HEK293T (cell line): ENCODE results near the gene SURF1.
"Not testable (repeated sequence)": the region's sequence is repeated elsewhere in the genome, so short reads cannot be mapped to it uniquely, and the experiment has no call there.

Source experiments
- BHLHE40 ChIP-seq: fragments of 450-650 bp; IDR thresholded peaks from 2 replicates; pipeline ENCODE4 v1.6.1; 2016; ENCODE audit warnings: mild to moderate bottlenecking, moderate library complexity, borderline replicate concordance
- FOXM1 ChIP-seq: fragments of 450-650 bp; IDR thresholded peaks from 2 replicates; pipeline ENCODE4 v1.6.1; 2017; ENCODE audit warnings: mild to moderate bottlenecking, borderline replicate concordance
- HDGF ChIP-seq: fragments of 450-650 bp; IDR thresholded peaks from 2 replicates; pipeline ENCODE4 v1.6.1; 2017; ENCODE audit warnings: antibody characterized with exemption, borderline replicate concordance
- NFRKB ChIP-seq: fragments of 450-650 bp; IDR thresholded peaks from 2 replicates; pipeline ENCODE4 v1.6.1; 2016; ENCODE audit warnings: mild to moderate bottlenecking, moderate library complexity
- SP1 ChIP-seq: fragments of 450-650 bp; IDR thresholded peaks from 2 replicates; pipeline ENCODE4 v1.6.1; 2017

DNA sequence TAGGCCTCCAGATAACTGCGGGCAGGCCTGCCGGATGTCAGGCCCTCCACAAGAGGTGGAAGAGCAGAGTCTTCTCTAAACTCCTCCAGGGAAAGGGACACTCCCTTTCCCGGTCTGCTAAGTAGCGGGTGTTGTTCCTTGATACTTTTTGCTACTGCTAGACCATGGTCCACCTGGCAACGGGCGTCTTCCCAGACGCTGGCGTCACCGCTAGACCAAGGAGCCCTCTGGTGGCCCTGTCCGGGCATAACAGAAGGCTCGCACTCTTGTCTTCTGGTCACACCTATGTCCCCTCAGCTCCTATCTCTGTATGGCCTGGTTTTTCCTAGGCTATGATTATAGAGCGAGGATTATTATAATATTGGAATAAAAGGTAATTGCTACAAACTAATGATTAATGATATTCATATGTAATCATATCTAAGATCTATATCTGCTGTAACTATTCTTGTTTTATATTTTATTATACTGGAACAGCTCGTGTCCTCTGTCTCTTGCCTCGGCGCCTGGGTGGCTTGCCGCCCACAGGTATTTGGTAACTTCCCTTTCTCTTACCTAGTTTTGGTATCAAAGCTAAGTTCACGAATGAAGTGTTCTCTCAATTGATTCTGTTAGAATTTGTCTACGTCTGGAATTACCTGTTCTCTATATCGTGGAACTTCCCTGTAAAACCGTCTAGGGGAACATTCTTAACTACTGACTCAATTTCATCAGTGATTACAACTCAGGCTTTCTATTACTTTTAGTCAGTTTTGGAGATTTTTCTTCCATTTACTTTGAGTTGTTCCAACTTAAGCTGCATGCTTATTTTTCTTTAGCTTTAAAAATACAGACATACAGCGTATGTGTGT is 26.8 kb downstream of the SURF1 start:
- TF ChIP-seq FOXM1, HDGF, SP1, BHLHE40, NFRKB: not testable (repeated sequence)
